ENCODE results near the gene FHOD3.

DNA sequence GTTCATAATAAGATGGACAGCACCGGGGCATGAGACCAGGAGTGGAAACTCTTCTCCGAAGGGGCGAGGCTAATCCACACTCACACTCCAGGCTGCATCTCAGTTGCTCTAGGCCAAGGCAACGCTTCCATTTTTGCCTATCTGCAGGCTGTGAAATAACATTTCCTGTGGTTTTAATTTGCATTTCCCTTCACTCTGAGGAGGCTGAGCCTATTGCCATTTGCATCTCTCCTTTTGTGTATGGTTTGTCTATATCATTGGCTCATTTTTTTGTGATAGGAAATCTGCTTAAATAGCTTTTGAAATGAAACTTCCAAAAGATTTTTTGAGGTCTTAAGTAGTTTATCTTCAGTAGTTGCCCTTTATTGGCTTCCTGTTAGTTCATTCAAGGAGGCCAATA, 473.7 kb downstream of the FHOD3 start:
- no peak for TF ChIP-seq POLR2AphosphoS5 (IDR thresholded peaks at IDR 0.05; ENCODE audit: low read depth, low read length)
- no peak for TF ChIP-seq POLR2A (IDR thresholded peaks at IDR 0.05; ENCODE audit: low read depth, low read length)

All from GM12892 (cell line).